ENCODE measurements around the gene STAG1.
"Not testable (repeated sequence)": the region's sequence is repeated elsewhere in the genome, so short reads cannot be mapped to it uniquely, and the experiment has no call there.

DNA sequence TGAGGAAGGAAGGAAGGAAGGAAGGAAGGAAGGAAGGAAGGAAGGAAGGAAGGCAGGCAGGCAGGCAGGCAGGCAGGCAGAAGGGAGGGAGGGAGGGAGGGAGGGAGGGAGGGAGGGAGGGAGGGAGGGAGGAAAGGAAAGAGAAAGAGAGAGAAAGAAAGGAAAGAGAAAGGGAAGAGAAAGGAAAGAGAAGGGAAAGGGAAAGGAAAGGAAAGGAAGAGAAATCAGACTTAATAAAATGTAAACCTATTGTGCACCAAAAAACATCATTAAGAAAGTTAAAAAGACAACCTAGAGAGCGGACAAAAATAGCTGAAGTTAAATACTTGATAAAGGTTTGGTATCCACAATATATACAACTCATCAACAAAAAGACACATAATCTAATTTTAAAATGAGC, 187.2 kb downstream of the STAG1 start:
- TF ChIP-seq, protein P1, sequence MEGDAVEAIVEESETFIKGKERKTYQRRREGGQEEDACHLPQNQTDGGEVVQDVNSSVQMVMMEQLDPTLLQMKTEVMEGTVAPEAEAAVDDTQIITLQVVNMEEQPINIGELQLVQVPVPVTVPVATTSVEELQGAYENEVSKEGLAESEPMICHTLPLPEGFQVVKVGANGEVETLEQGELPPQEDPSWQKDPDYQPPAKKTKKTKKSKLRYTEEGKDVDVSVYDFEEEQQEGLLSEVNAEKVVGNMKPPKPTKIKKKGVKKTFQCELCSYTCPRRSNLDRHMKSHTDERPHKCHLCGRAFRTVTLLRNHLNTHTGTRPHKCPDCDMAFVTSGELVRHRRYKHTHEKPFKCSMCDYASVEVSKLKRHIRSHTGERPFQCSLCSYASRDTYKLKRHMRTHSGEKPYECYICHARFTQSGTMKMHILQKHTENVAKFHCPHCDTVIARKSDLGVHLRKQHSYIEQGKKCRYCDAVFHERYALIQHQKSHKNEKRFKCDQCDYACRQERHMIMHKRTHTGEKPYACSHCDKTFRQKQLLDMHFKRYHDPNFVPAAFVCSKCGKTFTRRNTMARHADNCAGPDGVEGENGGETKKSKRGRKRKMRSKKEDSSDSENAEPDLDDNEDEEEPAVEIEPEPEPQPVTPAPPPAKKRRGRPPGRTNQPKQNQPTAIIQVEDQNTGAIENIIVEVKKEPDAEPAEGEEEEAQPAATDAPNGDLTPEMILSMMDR (IDR thresholded peaks at IDR 0.05; ENCODE audit: insufficient read depth, low read depth, low read length) = not testable (repeated sequence)
- TF ChIP-seq EZH2 (IDR thresholded peaks at IDR 0.05; ENCODE audit: insufficient read depth, low read length) = not testable (repeated sequence)

Data from astrocyte (in vitro differentiated cells and primary cell).